SK-N-SH (cell line): ENCODE measurements around the gene ANK3. TPM values are rescaled to one million over a fixed set of nuclear protein-coding genes. Genes with fewer than 3 reads are reported as not detected.
A peak's percentile ranks its signal among the peaks of the same experiment; 100 is the strongest.

Experiments
- CTCF ChIA-PET: fragments of 300-600, 350-600 bp; formaldehyde crosslinking; extraction: SDS; loops from one replicate; lab custom pipeline; 2021; lab: Yijun Ruan, JAX
- POLR2A ChIA-PET: fragments of 350-600 bp; sonication (Branson Sonifier 250); formaldehyde crosslinking; extraction: SDS; loops from one replicate; lab custom pipeline; 2020; ENCODE audit warnings: antibody characterized with exemption, inconsistent platforms; lab: Yijun Ruan, JAX
- DNase-seq: peaks from one replicate; pipeline ENCODE4 v3.0.0; 2012
- H2AFZ ChIP-seq: fragments of 200-600 bp; sonication (generic); 2 replicates; pipeline ENCODE4 v1.8.1; 2016; ENCODE audit warnings: antibody characterized with exemption, mild to moderate bottlenecking, low read depth
- H3F3A ChIP-seq: fragments of 200-600 bp; sonication (generic); replicated peaks from 2 replicates; pipeline ENCODE3; 2016; ENCODE audit warnings: antibody characterized with exemption, mild to moderate bottlenecking; ENCODE audit not compliant: insufficient read depth
- H3K27ac ChIP-seq, 2 experiments: fragments of 200-500 bp in 1 of 2; fragments of 200-600 bp in 1 of 2; sonication (Bioruptor generic) in 1 of 2; sonication (generic), shearing (Covaris generic) in 1 of 2; 2 replicates each; pipeline versions ENCODE4 v1.5.1 to v1.6.1; 2014 to 2016; ENCODE audit warnings: low read depth in 2 of 2, inconsistent platforms in 1 of 2, low read length in 1 of 2, mild to moderate bottlenecking in 1 of 2, mixed read lengths in 1 of 2
- H3K27me3 ChIP-seq: fragments of 200-600 bp; sonication (generic), shearing (Covaris generic); 2 replicates; pipeline ENCODE4 v1.6.1; 2016; ENCODE audit warnings: mixed run types; ENCODE audit not compliant: insufficient read depth
- H3K36me3 ChIP-seq, 2 experiments: fragments of 200-500 bp in 1 of 2; fragments of 200-600 bp in 1 of 2; sonication (Bioruptor generic) in 1 of 2; sonication (generic) in 1 of 2; replicated peaks in 1 of 2; 2 replicates each; pipeline versions ENCODE3 to v1.5.1; 2014 to 2016; ENCODE audit warnings: low read length in 1 of 2, mild to moderate bottlenecking in 1 of 2; ENCODE audit not compliant: insufficient read depth in 2 of 2, control insufficient read depth in 1 of 2
- H3K4me1 ChIP-seq, 2 experiments: fragments of 200-500 bp in 1 of 2; fragments of 200-600 bp in 1 of 2; sonication (Bioruptor generic) in 1 of 2; sonication (generic), shearing (Covaris generic) in 1 of 2; 2 replicates each; pipeline versions ENCODE4 v1.5.1 to v1.6.1; 2014 to 2016; ENCODE audit warnings: low read depth in 1 of 2, low read length in 1 of 2, mixed run types in 1 of 2; ENCODE audit not compliant: insufficient read depth in 2 of 2, control insufficient read depth in 1 of 2
- H3K4me2 ChIP-seq: fragments of 200-600 bp; sonication (generic), shearing (Covaris generic); 2 replicates; pipeline ENCODE4 v1.6.1; 2017; ENCODE audit warnings: mixed run types
- H3K4me3 ChIP-seq, 2 experiments: fragments of 200-500 bp in 1 of 2; fragments of 200-600 bp in 1 of 2; sonication (Bioruptor generic) in 1 of 2; sonication (generic), shearing (Covaris generic) in 1 of 2; 2 replicates each; pipeline versions ENCODE4 v1.5.1 to v1.8.1; 2014 to 2016; ENCODE audit warnings: low read depth in 2 of 2, inconsistent platforms in 1 of 2, low read length in 1 of 2, mild to moderate bottlenecking in 1 of 2, mixed read lengths in 1 of 2, moderate library complexity in 1 of 2
- H3K79me2 ChIP-seq: fragments of 200-600 bp; sonication (generic); 2 replicates; pipeline ENCODE4 v1.8.1; 2017; ENCODE audit warnings: mild to moderate bottlenecking; ENCODE audit not compliant: insufficient read depth
- H3K9ac ChIP-seq: fragments of 200-600 bp; sonication (generic); 2 replicates; pipeline ENCODE4 v1.6.1; 2017; ENCODE audit warnings: mixed run types
- H3K9me2 ChIP-seq: fragments of 200-600 bp; sonication (generic); 2 replicates; pipeline ENCODE4 v1.6.1; 2017; ENCODE audit warnings: mixed run types
- H3K9me3 ChIP-seq: fragments of 200-600 bp; sonication (generic); 2 replicates; pipeline ENCODE4 v1.6.1; 2017; ENCODE audit warnings: mixed run types, mild to moderate bottlenecking, moderate library complexity
- H4K20me1 ChIP-seq: fragments of 200-600 bp; sonication (generic); 2 replicates; pipeline ENCODE4 v1.6.1; 2017; ENCODE audit warnings: mild to moderate bottlenecking, mixed run types; ENCODE audit not compliant: insufficient read depth
- ELF1 ChIP-seq: IDR thresholded peaks from 2 replicates; pipeline ENCODE4 v1.4.0; 2012
- EZH2phosphoT487 ChIP-seq: fragments of 200-600 bp; sonication (generic); IDR thresholded peaks from 2 replicates; pipeline ENCODE4 v1.6.1; 2017; ENCODE audit warnings: low read depth, mixed run types, mild to moderate bottlenecking, antibody characterized with exemption, moderate library complexity, borderline replicate concordance
- FOSL2 ChIP-seq: IDR thresholded peaks from 2 replicates; pipeline ENCODE4 v1.4.0; 2012; ENCODE audit warnings: low read depth, mild to moderate bottlenecking, moderate library complexity, borderline replicate concordance
- GATA2 ChIP-seq: sonication (generic); formaldehyde crosslinking; IDR thresholded peaks from 2 replicates; pipeline ENCODE4 v1.5.0; 2020; ENCODE audit warnings: mild to moderate bottlenecking, missing genetic modification reagents
- JUND ChIP-seq: IDR thresholded peaks from 2 replicates; pipeline ENCODE4 v1.4.0; 2012
- MEF2A ChIP-seq: IDR thresholded peaks from 2 replicates; pipeline ENCODE4 v1.4.0; 2012; ENCODE audit warnings: low read depth, borderline replicate concordance
- MXI1 ChIP-seq: IDR thresholded peaks from 2 replicates; pipeline ENCODE4 v1.6.1; 2012; ENCODE audit warnings: mild to moderate bottlenecking, low read depth, low read length, improper control_type of control experiment
- NFIC ChIP-seq: IDR thresholded peaks from 2 replicates; pipeline ENCODE4 v1.4.0; 2012; ENCODE audit warnings: borderline replicate concordance
- NRF1 ChIP-seq: IDR thresholded peaks from 2 replicates; pipeline ENCODE4 v1.6.1; 2012; ENCODE audit warnings: low read depth, mild to moderate bottlenecking, low read length
- POLR2AphosphoS5 ChIP-seq: IDR thresholded peaks from 2 replicates; pipeline ENCODE4 v1.6.1; 2012; ENCODE audit warnings: low read depth, low read length
- RAD21 ChIP-seq: IDR thresholded peaks from 2 replicates; pipeline ENCODE4 v1.6.1; 2012; ENCODE audit warnings: mild to moderate bottlenecking, low read length
- RCOR1 ChIP-seq: fragments of 150-350 bp; IDR thresholded peaks from 2 replicates; pipeline ENCODE4 v1.6.1; 2017; ENCODE audit warnings: antibody characterized with exemption, low read length
- SIN3A ChIP-seq: IDR thresholded peaks from 2 replicates; pipeline ENCODE4 v1.6.1; 2012; ENCODE audit warnings: low read depth, mild to moderate bottlenecking, low read length, moderate library complexity, borderline replicate concordance
- TAF1 ChIP-seq: IDR thresholded peaks from 2 replicates; pipeline ENCODE4 v1.6.1; 2012; ENCODE audit warnings: low read depth, mild to moderate bottlenecking, low read length, moderate library complexity, borderline replicate concordance
- TCF12 ChIP-seq: IDR thresholded peaks from 2 replicates; pipeline ENCODE4 v1.4.0; 2012
- TEAD4 ChIP-seq: IDR thresholded peaks from 2 replicates; pipeline ENCODE4 v1.4.0; 2012; ENCODE audit warnings: mild to moderate bottlenecking, borderline replicate concordance; ENCODE audit not compliant: insufficient read depth
- YY1 ChIP-seq: IDR thresholded peaks from 2 replicates; pipeline ENCODE4 v1.4.0; 2012; ENCODE audit warnings: low read depth, mild to moderate bottlenecking
- WGBS: methylation state at CpG from one replicate; pipeline ENCODE4 v1.1.6; 2017; ENCODE audit warnings: low lambda C conversion rate; 5-methylcytosine and 5-hydroxymethylcytosine counted together
- polyA plus RNA-seq, 3 experiments: library from polyadenylated mRNA; depleted of rRNA; stranded (reverse); fragments of >200 nt; gene quantifications; 2 replicates each; pipeline ENCODE4 v1.2.3, GENCODE V29; 2012
- TF ChIP-seq, protein P1 (sequence below): fragments of 150-350 bp; IDR thresholded peaks from 2 replicates; pipeline ENCODE4 v1.6.1; 2017; ENCODE audit warnings: antibody characterized with exemption, low read length, low read depth, borderline replicate concordance
- TF ChIP-seq, protein P2 (sequence below): IDR thresholded peaks from 2 replicates; pipeline ENCODE4 v1.4.0; 2012; ENCODE audit warnings: low read depth
- TF ChIP-seq, protein P3 (sequence below): IDR thresholded peaks from 2 replicates; pipeline ENCODE4 v1.6.1; 2012; ENCODE audit warnings: mild to moderate bottlenecking, low read depth, low read length, moderate library complexity
- TF ChIP-seq, protein P4 (sequence below): IDR thresholded peaks from 2 replicates; pipeline ENCODE4 v1.4.0; 2012; ENCODE audit warnings: low read depth, borderline replicate concordance
- TF ChIP-seq, protein P5 (sequence below): IDR thresholded peaks from 2 replicates; pipeline ENCODE4; 2012
- TF ChIP-seq, protein P6 (sequence below): fragments of 200-600 bp; sonication (generic); IDR thresholded peaks from 2 replicates; pipeline ENCODE4 v1.6.1; 2017; ENCODE audit warnings: antibody characterized with exemption, mild to moderate bottlenecking, moderate library complexity

ANK3 gene
- polyA plus RNA-seq, 1 of the 3 experiments (the other 2 are of a cell fraction), result 10.0 TPM

DNA sequence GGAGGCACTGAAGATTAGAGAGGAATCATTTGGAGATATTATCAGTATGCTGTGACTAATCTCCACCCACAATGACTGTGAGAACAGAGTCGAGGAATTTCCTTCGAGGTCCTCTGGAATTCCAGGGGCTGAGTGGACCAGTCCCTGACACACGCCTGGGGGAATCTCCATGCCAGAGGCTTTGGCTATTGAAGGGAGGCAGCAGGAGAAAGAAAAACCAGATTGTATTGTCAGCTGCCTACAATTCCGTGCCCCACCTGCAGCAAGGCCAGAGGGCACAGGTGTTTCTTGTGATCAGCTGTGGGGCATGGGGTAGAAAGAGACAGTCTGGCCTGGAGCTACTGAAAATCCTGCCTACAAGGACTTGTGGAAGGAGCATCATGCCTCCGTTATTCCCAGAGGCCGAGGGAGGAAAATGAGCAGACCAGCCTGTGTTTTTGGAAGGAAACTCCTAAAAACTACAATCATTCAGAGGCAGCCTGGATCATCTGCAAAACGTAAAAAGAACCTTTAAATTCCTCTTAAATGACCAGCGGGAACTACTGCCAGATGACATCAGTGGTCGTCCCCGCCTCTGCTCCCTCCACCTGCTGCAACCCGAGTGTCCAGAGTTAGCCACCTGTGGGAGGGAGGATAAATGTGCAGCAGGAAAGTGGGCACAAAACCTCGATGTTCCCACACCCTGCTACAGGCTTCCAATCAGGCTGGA is 25.4 kb upstream of the ANK3 start:
- Histone ChIP-seq H3K9ac (peak overlapping the region; percentile 66; the same call in 1 of the 2 replicates), H4K20me1 (no peaks in the 10 kb centered on the region), H3F3A (peaks cover 34% of the 10 kb centered on the region), H2AFZ (no peak overlapping the region), H3K27me3 (no peaks in the 10 kb centered on the region), H3K9me3 (no peaks in the 10 kb centered on the region), H3K9me2 (no peaks in the 10 kb centered on the region), H3K4me3 (peak overlapping the region in 1 of 2 experiments; percentile 50; a peak in 1 of 4 replicates), H3K4me2 (peak overlapping the region; percentile 72), H3K4me1 (peaks cover 24 to 35% of the 10 kb centered on the region in 2 experiments), H3K36me3 (no peaks in the 10 kb centered on the region), H3K27ac (peak overlapping the region; percentile 43 to 97), H3K79me2 (no peaks in the 10 kb centered on the region)
- WGBS, result 37% methylated on average over 12 of the region's 12 CpGs
- POLR2A ChIA-PET, result no interaction called here
- no peak for DNase-seq
- CTCF ChIA-PET, result no interaction called here
- no peak for TF ChIP-seq GATA2
- TF ChIP-seq RCOR1, result no peak
- TF ChIP-seq MEF2A, result peak; percentile 65; the same call in 1 of the 2 replicates
- peak; percentile 76; the same call in 1 of the 2 replicates for TF ChIP-seq SIN3A
- TF ChIP-seq JUND, result peak; percentile 94
- no peak for TF ChIP-seq NRF1
- peak; percentile 96 for TF ChIP-seq TCF12
- TF ChIP-seq ELF1, result no peak
- TF ChIP-seq, protein P1, sequence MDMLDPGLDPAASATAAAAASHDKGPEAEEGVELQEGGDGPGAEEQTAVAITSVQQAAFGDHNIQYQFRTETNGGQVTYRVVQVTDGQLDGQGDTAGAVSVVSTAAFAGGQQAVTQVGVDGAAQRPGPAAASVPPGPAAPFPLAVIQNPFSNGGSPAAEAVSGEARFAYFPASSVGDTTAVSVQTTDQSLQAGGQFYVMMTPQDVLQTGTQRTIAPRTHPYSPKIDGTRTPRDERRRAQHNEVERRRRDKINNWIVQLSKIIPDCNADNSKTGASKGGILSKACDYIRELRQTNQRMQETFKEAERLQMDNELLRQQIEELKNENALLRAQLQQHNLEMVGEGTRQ, result no peak
- peak; percentile 78; the same call in 1 of the 2 replicates for TF ChIP-seq POLR2AphosphoS5
- TF ChIP-seq, protein P2, sequence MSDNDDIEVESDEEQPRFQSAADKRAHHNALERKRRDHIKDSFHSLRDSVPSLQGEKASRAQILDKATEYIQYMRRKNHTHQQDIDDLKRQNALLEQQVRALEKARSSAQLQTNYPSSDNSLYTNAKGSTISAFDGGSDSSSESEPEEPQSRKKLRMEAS, result peak; percentile 83
- no peak for TF ChIP-seq TAF1
- peak; percentile 95 for TF ChIP-seq FOSL2
- peak; percentile 90 for TF ChIP-seq NFIC
- TF ChIP-seq YY1, result peak; percentile 57; the same call in 1 of the 2 replicates
- TF ChIP-seq MXI1, result no peak
- no peak for TF ChIP-seq RAD21
- TF ChIP-seq, protein P3, sequence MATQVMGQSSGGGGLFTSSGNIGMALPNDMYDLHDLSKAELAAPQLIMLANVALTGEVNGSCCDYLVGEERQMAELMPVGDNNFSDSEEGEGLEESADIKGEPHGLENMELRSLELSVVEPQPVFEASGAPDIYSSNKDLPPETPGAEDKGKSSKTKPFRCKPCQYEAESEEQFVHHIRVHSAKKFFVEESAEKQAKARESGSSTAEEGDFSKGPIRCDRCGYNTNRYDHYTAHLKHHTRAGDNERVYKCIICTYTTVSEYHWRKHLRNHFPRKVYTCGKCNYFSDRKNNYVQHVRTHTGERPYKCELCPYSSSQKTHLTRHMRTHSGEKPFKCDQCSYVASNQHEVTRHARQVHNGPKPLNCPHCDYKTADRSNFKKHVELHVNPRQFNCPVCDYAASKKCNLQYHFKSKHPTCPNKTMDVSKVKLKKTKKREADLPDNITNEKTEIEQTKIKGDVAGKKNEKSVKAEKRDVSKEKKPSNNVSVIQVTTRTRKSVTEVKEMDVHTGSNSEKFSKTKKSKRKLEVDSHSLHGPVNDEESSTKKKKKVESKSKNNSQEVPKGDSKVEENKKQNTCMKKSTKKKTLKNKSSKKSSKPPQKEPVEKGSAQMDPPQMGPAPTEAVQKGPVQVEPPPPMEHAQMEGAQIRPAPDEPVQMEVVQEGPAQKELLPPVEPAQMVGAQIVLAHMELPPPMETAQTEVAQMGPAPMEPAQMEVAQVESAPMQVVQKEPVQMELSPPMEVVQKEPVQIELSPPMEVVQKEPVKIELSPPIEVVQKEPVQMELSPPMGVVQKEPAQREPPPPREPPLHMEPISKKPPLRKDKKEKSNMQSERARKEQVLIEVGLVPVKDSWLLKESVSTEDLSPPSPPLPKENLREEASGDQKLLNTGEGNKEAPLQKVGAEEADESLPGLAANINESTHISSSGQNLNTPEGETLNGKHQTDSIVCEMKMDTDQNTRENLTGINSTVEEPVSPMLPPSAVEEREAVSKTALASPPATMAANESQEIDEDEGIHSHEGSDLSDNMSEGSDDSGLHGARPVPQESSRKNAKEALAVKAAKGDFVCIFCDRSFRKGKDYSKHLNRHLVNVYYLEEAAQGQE, result peak; percentile 75
- TF ChIP-seq, protein P4, sequence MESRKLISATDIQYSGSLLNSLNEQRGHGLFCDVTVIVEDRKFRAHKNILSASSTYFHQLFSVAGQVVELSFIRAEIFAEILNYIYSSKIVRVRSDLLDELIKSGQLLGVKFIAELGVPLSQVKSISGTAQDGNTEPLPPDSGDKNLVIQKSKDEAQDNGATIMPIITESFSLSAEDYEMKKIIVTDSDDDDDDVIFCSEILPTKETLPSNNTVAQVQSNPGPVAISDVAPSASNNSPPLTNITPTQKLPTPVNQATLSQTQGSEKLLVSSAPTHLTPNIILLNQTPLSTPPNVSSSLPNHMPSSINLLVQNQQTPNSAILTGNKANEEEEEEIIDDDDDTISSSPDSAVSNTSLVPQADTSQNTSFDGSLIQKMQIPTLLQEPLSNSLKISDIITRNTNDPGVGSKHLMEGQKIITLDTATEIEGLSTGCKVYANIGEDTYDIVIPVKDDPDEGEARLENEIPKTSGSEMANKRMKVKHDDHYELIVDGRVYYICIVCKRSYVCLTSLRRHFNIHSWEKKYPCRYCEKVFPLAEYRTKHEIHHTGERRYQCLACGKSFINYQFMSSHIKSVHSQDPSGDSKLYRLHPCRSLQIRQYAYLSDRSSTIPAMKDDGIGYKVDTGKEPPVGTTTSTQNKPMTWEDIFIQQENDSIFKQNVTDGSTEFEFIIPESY, result peak; percentile 68; the same call in 1 of the 2 replicates
- TF ChIP-seq, protein P5, sequence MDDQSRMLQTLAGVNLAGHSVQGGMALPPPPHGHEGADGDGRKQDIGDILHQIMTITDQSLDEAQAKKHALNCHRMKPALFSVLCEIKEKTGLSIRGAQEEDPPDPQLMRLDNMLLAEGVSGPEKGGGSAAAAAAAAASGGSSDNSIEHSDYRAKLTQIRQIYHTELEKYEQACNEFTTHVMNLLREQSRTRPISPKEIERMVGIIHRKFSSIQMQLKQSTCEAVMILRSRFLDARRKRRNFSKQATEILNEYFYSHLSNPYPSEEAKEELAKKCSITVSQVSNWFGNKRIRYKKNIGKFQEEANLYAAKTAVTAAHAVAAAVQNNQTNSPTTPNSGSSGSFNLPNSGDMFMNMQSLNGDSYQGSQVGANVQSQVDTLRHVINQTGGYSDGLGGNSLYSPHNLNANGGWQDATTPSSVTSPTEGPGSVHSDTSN, result peak; percentile 87
- TF ChIP-seq, protein P6, sequence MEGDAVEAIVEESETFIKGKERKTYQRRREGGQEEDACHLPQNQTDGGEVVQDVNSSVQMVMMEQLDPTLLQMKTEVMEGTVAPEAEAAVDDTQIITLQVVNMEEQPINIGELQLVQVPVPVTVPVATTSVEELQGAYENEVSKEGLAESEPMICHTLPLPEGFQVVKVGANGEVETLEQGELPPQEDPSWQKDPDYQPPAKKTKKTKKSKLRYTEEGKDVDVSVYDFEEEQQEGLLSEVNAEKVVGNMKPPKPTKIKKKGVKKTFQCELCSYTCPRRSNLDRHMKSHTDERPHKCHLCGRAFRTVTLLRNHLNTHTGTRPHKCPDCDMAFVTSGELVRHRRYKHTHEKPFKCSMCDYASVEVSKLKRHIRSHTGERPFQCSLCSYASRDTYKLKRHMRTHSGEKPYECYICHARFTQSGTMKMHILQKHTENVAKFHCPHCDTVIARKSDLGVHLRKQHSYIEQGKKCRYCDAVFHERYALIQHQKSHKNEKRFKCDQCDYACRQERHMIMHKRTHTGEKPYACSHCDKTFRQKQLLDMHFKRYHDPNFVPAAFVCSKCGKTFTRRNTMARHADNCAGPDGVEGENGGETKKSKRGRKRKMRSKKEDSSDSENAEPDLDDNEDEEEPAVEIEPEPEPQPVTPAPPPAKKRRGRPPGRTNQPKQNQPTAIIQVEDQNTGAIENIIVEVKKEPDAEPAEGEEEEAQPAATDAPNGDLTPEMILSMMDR, result no peak
- no peak for TF ChIP-seq EZH2phosphoT487
- TF ChIP-seq TEAD4, result peak; percentile 98
